ENCODE data around the gene ZFX.
"Not testable (repeated sequence)": the region's sequence is repeated elsewhere in the genome, so short reads cannot be mapped to it uniquely, and the experiment has no call there.

ZFX gene

DNA sequence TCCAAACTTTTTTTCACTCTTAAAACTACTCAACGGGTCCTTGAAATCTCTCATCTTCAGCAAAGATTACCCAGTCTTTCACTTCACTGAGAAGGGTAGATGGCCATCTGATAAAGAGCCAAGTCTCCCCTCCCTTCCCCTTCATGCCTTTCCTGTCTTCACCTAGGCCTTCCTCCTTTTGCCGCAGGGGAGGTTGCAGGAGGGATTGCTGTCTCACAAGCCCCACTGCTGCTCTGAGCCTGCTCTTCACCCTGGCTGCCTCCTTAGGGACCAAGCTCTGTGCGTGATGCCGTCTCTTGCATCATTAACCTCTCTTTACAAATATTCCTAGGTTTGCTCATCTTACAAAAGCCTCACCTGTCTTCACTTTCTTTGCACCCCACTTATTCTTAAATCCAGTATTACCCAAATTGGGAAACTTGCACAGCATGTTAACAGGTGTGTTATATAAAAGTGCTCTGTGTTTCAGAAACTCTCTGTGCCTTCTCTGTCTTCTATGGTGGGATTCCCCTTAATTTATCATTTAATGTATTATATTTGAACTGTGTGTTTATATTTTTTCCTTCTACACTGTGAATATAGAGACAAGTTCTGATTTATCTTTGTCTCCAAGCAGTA, 3.8 kb downstream of the ZFX start:
- peak; percentile 51 for DNase-seq

DNA sequence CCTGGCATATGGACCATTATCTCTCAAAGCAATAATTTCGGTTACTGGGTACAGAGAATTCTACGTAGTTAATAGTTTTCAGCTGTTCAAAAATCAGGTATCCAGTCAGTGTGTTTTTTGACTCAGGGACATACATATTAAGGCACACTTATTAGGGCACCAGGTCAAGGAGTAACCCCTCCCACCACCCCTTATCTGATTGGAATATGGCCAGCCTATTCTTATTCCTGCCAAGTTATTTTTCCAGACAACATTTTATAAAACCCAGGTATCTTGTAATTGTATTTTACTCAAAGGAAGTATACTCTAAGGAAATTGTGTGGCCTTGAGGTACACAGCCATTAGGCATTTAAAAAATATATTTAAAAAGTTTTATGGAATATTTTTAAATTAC, 4.3 kb downstream of the ZFX start:
- DNase-seq: no peak

DNA sequence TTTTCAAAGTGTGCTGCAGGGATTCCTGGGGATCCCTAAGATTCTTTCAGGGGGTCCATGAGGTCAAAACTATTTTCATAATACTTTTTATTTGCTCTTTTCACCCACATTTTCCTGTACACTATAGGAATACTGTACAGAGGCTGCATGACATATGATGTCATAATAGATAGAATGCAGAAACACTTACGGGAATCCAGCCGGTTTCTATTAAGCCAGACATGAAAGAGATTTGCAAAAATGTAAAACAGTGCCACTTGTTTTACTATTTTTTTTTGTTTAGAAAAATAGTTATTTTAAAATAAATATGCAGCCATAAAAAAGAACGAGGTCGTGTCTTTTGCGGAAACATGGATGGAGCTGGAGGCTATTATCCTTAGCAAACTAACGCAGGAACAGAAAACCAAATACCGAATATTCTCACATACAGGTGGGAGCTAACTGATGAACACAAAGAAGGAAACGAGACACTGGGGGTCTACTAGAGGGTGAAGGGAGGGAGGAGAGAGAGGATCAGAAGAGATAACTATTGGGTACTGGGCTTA, 5.0 kb downstream of the ZFX start:
- DNase-seq: no peak

DNA sequence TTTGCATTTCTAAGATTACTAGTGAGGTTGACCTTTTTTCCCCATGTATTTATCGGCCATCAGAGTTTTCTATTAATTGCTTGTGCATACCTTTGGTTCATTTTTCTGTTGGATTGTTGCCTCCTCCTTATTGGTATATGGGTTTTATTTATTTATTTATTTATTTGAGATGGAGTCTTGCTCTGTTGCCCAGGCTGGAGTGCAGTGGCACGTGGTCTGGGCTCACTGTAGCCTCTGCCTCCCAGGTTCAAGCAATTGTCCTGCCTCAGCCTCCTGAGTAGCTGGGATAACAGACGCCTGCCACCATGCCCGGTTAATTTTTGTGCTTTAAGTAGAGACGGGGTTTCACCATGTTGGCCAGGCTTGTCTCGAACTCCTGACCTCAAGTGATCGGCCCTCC, 6.2 kb downstream of the ZFX start:
- DNase-seq: not testable (repeated sequence)

DNA sequence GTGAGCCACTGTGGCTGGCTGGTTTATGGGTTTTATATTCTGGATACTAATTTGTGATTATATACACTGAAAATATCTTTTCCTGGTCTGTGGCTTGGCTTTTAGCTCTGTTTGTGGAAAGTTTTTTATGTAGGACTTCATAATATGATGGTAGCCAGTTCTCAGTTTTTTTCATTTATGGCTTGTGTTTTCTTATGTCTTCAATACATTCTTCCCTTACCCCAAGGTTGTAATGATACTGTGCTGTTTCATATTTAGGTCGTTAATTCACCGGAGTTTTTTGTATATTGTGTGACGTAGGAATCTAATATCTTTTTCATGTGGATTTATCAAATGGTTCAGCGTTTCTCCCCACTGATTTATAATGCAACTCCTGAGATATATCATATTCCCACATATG, 6.6 kb downstream of the ZFX start:
- DNase-seq: no peak

DNA sequence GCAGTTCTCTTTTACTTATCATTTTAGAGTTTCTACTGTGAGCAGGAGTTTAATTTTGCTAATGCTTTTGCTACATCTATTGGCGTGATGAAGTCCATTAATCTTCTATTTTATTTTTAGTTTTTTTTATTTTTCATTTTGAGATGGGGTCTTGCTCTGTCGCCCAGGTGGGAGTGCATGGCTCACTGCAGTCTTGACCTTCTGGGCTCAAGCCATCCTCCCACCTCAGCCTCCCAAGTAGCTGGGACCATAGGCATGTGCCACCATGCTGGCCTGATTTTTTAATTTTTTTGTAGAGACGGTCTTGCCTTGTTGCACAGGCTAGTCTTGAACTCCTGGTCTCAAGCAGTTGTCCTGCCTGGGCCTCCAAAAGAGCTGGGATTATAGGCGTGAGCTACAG, 9.4 kb downstream of the ZFX start:
- DNase-seq: no peak

DNA sequence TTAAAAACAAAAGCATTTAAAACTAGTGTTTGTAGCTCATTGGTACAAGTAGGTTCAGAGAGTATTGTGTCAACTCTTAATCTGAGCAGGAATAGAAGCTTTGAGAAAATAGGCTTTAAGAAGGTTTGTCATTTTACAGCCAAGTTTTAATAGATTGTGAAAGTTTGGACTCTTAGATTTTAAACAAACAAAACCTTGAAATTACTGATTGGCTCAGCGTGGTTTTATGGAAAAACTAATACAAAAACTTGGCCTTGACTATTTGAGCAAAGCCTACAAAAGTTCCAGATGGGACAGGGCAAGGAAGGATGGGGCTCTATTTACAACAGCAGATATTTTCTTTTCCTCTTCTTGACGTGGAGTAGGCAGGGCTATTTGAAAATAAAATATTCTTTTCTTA, 16.5 kb downstream of the ZFX start:
- no peak for DNase-seq

DNA sequence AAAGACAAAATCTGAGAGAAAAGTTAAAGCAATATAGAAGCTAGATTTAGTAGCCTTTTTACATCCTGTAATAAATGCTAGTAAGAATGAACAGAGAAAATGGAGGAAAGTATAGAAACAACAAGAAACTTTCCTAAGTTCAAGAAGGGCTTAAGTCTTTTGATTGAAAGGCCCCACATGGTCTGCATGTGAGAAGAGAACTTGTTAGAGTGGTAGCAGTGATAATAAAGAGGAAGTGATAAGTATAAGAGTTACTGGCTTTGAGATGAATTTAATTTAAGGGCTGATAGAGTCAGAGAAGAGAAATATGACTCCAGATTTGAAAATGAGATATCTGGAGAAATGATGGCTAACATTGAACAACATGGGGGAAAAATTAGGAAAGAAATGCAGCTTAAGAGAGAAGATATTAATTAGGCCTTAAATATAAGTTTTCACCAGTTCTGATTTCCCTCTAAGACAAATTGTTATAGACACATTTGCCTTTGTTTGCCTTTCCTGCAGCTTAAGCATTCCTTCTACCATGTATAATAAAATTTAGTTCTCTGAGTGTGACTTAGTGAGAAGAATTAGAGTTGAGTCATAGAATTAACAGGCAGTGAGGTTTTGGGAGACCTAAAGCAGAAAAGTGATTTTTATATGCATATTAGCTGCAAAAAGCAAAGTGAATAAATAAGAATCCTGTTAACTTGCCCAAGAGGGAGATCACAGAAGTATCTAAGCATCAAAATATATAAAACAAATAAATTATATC, 18.4 kb downstream of the ZFX start:
- peak; percentile 15 for DNase-seq

DNA sequence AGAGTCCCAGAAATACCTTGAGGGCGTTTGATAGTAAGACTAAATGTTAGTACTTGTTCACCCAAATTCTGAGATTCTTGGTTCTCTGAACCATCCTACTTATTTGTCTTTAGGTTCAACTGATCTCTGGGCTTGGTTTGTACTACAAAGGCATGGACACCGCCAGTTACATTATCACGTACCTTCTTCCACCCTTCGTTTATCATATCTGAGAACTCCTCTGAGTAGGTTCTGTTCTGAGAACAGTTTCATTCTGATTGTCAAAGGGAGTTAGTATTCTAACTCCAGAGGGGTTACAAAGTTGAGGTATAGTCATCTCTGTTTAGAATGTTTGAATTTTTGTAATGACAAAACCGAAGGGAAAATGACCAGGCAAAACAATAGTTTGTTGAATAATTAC, 19.3 kb downstream of the ZFX start:
- no peak for DNase-seq

DNA sequence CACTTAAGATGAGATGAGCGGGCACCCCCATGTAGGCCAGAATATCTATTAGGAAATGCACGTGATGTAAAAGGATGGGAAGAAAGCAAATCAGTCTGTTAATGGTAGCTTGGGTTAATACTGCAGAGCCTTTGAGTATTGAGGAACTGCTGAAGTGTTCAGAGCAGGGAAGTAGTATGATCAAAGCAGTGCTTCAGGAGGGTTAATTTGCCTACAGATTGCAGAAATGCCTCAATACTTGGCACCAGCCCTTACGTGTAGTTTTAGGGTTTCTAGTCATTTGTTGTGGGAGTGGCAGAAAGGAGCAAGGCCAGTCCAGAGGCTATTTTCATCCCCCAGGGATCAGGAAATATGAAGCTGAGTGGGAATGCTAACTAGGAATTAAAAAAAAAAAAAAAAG, 19.7 kb downstream of the ZFX start:
- DNase-seq: no peak

DNA sequence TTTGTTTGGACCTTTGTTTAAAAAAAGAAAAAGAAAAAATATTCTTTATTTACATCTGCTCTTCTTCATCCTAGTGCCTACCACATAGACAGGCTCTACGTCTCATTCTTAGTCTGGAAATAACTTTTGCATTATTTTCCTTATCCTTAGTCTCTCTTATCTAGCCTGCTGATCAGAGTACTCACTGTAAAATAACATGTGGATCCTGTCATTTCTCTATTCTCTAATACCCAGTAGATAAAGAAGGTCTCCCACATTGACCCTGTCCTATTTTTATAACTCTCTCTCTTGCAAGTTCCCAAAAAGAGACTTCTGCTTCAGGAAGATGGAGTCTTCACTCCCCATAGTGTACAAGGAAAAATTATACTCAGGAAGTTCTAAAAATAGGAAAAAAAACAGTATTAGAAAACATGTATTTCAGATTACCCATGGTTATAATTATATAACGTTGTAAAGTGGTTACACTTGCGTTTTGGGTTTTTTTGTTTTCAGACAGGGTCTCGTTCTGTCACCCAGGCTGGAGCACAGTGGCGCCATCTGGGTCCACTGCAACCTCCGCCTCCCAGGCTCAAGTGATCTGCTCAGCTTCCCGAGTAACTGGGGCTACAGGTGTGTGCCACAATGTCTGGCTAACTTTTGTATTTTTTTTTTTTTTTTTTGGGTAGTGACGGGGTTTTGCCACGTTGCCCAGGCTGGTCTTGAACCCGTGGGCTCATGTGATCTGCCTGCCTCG, 23.8 kb downstream of the ZFX start:
- no peak for DNase-seq

DNA sequence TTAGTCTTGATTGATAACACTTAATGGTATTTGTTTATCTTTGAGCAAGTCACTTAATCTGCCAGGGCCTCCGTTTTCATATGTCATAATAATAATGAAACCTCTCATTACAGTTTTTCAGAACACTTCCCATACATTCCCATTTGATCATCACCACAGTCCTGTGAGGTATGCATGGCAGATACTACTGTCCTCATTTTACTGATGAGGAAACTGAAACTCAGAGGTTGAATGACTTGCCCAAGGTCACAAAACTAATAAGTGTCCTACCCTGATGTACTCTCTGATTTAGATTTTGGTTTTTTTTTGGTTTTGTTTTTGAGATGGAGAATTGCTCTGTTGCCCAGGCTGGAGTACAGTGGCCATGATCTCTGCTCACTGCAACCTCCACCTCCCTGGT, 25.7 kb downstream of the ZFX start:
- no peak for DNase-seq

DNA sequence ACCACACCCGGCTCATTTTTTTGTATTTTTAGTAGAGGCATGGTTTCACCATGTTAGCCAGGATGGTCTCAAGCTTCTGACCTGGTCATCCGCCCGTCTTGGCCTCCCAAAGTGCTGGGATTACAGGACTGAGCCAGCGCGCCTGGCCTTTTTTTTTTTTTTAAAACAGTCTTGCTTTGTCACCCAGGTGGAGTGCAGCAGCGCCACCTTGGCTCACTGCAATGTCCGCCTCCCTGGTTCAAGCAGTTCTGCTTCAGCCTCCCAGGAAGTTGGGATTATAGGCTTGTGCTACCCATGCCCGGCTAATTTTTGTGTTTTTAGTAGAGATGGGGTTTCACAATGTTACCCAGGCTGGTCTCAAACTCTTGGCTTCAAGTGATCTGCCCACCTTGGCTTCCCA, 28.9 kb downstream of the ZFX start:
- DNase-seq: no peak

DNA sequence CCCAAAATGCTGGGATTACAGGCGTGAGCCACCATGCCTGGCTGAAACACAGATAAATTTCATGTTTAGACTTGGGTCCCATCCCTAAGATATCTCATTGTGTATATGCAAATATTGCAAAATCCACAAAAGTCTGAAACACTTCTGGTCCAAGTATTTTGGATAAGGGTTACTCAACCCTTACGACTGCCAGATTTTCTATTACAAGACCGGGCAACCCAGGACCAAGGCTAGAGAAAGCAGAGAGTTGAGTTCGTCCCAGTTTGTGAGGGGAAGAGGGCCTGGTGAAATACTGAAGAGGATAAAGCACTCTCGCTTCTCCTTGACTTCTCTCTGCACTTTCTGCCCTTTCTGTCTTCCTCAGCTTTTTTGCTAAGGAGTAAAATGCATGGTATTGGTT, 34.5 kb downstream of the ZFX start:
- no peak for DNase-seq

DNA sequence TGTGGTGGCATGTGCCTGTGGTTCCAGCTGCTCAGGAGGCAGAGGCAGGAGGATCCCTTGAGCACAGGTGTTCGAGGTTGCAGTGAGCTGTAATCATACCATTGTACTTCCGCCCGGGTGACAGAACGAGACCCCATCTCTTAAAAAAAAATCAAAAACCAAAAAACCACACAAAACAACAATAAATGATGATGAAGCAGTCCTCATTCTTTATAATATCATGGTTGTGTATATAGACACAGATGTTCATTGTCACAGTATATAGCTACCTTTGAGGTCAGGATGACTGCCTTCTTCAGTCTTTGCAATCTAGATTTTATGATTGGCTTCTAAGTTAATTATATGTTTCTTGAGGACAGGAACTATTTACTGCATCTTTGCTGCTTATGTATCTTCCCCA, 37.0 kb downstream of the ZFX start:
- DNase-seq: no peak

DNA sequence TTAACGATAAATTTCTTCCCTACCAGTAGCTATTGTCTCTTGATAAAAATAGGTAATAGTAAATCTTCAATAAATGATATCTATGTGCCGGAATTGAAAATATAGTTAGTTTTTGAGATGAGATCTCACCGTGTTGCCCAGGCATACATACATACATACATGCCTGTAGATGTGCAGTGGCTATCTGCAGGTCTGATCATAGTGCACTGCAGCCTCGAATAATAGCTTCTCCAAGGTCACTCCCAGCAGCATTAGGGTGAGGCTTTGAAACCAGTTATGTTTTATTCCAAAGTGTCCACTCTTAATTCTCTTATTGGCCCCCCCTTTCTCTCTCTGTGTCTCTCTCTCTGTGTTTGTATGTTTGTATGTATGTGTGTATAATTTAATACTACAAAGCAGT, 37.5 kb downstream of the ZFX start:
- DNase-seq: no peak

DNA sequence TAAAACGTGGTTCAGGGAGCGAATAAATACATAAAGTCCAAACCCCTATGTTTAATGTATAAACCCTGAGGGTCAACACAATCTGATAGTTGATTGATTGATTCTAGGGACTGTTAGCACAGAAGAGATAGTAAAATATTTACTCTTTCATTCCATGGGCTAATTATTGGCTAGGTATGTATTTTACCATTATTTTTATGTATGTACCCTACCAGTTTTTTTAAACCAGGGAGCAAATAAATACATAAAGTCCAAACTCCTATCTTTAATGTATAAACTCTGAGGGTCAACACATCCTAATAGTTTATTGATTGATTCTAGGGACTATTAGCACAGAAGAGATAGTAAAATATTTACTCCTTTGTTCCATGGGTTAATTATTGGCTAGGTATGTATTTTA, 40.0 kb downstream of the ZFX start:
- no peak for DNase-seq

DNA sequence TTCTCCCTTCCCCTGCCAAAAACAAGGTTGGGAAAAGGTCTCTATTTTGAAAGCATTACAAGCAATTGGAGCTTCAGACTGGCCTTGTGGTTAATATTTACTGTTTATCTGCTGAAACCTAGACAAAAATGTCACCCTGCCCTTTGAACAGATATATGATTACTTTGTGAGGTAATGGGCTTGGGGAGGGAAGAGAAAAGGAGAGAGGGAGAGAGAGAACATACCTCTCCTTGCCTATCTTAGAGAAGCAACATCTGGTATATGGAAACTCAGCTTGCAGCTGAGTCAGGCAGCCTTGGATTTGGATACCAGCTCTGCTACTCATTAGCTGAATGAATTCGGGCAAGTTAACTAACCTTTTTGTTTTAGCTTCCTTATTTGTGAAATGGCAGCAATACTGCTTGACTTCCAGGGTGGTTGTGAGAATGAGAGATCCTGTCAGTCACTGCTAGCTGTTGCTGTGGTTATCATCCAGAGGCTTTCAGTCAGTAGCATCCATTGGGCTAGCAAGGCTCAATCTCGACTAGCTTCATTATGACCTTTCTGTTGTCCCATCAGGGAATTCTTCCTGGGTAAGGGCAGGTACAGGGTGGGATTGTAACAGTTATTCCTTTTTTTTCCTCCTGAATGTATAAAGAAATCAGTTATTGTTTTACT, 41.1 kb downstream of the ZFX start:
- peak; percentile 12 for DNase-seq

DNA sequence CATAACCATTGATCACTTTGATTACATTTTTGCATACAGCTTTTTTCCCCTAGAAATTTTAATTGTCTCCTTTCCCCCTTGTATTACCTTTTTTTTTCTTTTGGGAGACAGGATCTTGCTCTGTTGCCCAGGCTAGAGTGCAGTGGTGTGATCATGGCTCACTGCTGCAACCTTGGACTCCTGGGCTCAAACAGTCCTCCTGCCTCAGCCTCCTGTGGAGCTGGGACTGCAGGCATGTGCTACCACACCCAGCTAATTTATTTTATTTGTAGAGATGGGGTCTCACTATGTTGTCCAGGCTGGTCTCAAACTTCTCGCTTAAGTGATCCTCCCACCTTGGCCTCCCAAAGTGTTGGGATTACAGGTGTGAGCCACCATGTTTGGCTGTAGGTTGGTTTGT, 47.0 kb downstream of the ZFX start:
- no peak for DNase-seq

DNA sequence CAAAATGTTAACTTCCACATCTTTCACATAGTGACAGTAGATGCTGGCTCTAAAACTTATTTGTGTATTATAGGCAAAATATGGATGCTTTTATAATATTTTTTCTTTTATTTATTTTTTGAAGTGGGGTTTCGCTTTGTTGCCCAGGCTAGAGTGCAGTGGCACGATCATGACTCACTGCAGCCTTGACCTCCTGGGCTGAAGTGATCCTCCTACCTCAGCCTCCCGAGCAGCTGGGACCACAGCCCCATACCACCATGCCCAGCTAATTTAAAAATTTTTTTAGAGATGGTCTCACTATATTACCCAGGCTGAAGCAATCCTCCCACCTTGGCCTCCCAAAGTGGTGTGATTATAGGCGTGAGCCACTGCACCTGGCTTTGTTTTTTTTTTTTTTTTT, 48.6 kb downstream of the ZFX start:
- DNase-seq: no peak

DNA sequence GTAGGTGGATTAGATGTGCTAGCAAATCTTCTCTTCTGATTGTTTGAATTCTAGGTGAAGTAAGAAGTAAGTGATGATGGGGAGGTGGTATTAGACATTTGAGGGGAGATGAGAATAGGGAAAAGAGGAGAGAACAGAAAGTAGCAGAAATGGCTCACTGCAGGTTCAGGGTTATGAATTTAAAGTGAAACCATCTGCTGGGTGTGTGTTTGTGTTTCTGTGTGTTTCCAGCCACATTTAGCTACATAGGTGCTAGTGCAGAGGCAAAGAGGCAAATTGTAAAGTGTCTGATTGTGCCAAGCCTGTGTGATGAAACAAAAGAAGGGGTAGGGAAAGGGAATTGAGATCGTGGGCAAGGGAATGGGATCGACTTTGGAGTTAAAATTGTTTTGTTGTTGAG, 50.6 kb downstream of the ZFX start:
- no peak for DNase-seq

DNA sequence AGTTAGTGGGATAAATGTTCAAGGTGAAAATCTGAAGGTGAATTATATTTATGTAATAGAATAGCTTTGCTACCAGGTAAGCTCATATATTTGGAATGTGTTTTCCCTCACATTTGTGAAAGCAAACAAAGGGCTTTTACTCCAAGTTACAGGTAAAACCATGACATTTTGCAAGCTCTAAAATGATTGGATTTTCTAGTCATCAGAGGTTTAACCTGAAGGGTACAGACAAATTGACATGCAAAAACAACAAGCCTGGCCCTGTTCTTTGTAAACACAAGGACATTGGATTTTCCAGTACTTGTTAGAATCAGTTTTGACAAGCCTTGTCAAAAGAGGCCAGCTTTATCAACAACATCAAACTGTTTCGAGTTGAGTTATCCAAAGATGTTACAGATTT, 51.7 kb downstream of the ZFX start:
- DNase-seq: no peak

DNA sequence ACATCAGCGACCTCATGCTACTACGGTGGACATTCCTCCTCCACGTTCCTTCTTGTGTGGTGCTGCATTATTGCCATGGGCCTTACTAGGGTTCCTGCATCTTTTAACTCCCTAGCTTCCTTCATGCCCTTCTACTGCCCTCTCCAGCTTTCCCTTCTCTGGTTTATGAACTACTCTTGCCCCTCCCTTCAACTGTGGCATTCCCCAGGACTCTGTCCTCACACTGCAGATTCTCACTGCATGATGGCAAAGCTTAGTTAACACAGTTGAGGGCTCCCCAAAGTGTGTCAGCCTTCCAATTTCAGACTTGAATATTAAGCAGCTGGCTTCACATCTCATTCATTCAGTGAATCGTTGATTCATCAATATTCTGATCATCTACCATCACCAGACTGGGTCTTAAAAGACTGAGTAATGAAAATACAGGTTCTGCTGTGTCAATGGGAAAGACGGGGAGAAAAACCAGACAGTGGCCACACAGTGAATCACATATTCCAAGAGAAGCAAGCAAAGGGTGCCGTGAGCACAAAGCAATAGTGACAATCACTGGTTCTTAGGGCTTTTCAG, 53.0 kb downstream of the ZFX start:
- DNase-seq: no peak

All from EL (cell line).